ENCODE results near the gene FBXL7. TPM values are rescaled to one million over a fixed set of nuclear protein-coding genes. Genes with fewer than 3 reads are reported as not detected.

FBXL7 gene
- total and polyA plus RNA-seq, 4 donors = 1.9 to 15.5 (median 6.6) TPM

GRCh38 chr5:15715967-15716366, 216.0 kb downstream of the FBXL7 start:
- 74 to 78% methylated on average over 5 of the region's 5 CpGs for WGBS, 2 donors
- Histone ChIP-seq H3K27me3 (ENCODE audit: control insufficient read depth in 3 of 3, insufficient read depth in 3 of 3, low read length in 2 of 3) (no peaks in the 10 kb centered on the region), H3K4me1 (ENCODE audit: control insufficient read depth in 5 of 5, insufficient read depth in 5 of 5, low read length in 5 of 5) (peaks cover 0 to 16% (median 10%) of the 10 kb centered on the region in 5 donors), H3K36me3 (ENCODE audit: control insufficient read depth in 4 of 4, insufficient read depth in 4 of 4, low read length in 4 of 4) (no peaks in the 10 kb centered on the region), H3K27ac (ENCODE audit: low read depth in 1 of 2, low read length in 1 of 2) (no peak overlapping the region), H3K4me3 (no peak overlapping the region), H3K9ac (ENCODE audit: insufficient read depth in 1 of 2, low read length in 2 of 2) (no peak overlapping the region), H3K9me3 (ENCODE audit: control insufficient read depth in 4 of 4, insufficient read depth in 3 of 4, low read length in 3 of 4) (no peaks in the 10 kb centered on the region)
- TF ChIP-seq CTCF (IDR thresholded peaks at IDR 0.05; ENCODE audit: control extremely low read depth, extremely low read depth) = no peak
- ATAC-seq (ENCODE audit: insufficient read depth, low FRiP score) (no peak), DNase-seq (no peak)

GRCh38 chr5:15717001-15717400, 217.0 kb downstream of the FBXL7 start:
- no peak for DNase-seq
- no peak for ATAC-seq (ENCODE audit: insufficient read depth, low FRiP score)
- H3K36me3 ChIP-seq (ENCODE audit: control insufficient read depth in 4 of 4, insufficient read depth in 4 of 4, low read length in 4 of 4) = no peaks in the 10 kb centered on the region
- no peak for TF ChIP-seq CTCF (IDR thresholded peaks at IDR 0.05; ENCODE audit: control extremely low read depth, extremely low read depth)
- H3K4me1 ChIP-seq (ENCODE audit: control insufficient read depth in 5 of 5, insufficient read depth in 5 of 5, low read length in 5 of 5) = peaks cover 0 to 16% (median 10%) of the 10 kb centered on the region in 5 donors
- H3K9me3 ChIP-seq (ENCODE audit: control insufficient read depth in 4 of 4, insufficient read depth in 3 of 4, low read length in 3 of 4) = no peaks in the 10 kb centered on the region
- no peak overlapping the region for H3K4me3 ChIP-seq
- H3K27ac ChIP-seq (ENCODE audit: low read depth in 1 of 2, low read length in 1 of 2) = no peak overlapping the region
- WGBS, 2 donors = 63 to 81% methylated on average over 4 of the region's 4 CpGs
- no peak overlapping the region for H3K9ac ChIP-seq (ENCODE audit: insufficient read depth in 1 of 2, low read length in 2 of 2)
- no peaks in the 10 kb centered on the region for H3K27me3 ChIP-seq (ENCODE audit: control insufficient read depth in 3 of 3, insufficient read depth in 3 of 3, low read length in 2 of 3)

DNA sequence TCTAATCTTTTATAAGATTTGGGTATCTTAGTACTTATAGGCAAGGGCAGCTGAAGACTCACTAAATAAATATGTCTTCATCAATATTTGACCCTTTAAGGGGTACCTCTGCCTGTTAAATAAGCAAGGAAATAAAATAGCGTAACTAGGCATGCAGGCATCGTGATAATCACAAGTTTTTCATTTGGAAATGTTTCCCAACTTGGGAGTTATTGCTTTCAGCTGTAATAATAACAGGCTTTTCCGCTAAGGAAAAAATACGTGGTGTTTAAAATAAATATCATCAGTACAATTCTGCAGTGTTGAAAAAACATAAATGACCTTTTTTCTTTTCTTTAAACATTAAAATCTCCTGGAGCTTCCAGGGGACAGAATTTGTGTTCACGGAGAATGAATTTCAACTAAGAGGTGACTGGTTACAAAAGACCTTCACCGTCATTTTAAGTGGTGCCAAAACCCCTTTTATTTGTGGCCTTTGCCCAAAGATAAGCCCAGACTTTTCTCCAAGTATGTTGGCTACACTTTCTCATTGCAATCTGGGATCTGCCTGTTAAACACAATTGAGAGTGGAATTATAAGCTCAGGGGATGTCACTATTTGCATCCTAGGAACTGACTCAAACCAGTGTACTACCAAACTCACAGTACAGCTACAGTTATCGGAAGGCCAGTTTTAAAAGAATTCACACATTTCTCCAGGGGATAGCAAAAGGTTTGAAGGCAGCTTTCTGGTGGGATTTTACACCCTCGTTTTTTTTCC, 218.6 kb downstream of the FBXL7 start:
- ATAC-seq (ENCODE audit: insufficient read depth, low FRiP score) = no peak
- DNase-seq = peak in 2 of 3 donors; percentile 47 to 57
- TF ChIP-seq CTCF (IDR thresholded peaks at IDR 0.05; ENCODE audit: control extremely low read depth, extremely low read depth) = no peak
- Histone ChIP-seq H3K9ac (ENCODE audit: insufficient read depth in 1 of 2, low read length in 2 of 2) (no peak overlapping the region), H3K27me3 (ENCODE audit: control insufficient read depth in 3 of 3, insufficient read depth in 3 of 3, low read length in 2 of 3) (no peaks in the 10 kb centered on the region), H3K4me1 (ENCODE audit: control insufficient read depth in 5 of 5, insufficient read depth in 5 of 5, low read length in 5 of 5) (peaks cover 0 to 14% (median 10%) of the 10 kb centered on the region in 5 donors), H3K36me3 (ENCODE audit: control insufficient read depth in 4 of 4, insufficient read depth in 4 of 4, low read length in 4 of 4) (no peaks in the 10 kb centered on the region), H3K27ac (ENCODE audit: low read depth in 1 of 2, low read length in 1 of 2) (no peak overlapping the region), H3K4me3 (no peak overlapping the region), H3K9me3 (ENCODE audit: control insufficient read depth in 4 of 4, insufficient read depth in 3 of 4, low read length in 3 of 4) (no peaks in the 10 kb centered on the region)
- 65 to 70% methylated on average over 8 of the region's 8 CpGs for WGBS, 2 donors
